ENCODE results near the gene GAP43.

The GAP43 gene

GRCh38 chr3:115648559-115648958, 25.2 kb downstream of the GAP43 start:
- no peaks in the 10 kb centered on the region for H3K9me3 Mint-ChIP-seq
- peaks cover 4% of the 10 kb centered on the region for H3K36me3 Mint-ChIP-seq
- H3K27ac Mint-ChIP-seq, result no peak overlapping the region
- peaks cover 16% of the 10 kb centered on the region for H3K27me3 Mint-ChIP-seq
- H3K4me1 Mint-ChIP-seq, result no peaks in the 10 kb centered on the region
- no peak overlapping the region for H3K4me3 Mint-ChIP-seq

GRCh38 chr3:115651087-115651486, 27.8 kb downstream of the GAP43 start:
- Mint-ChIP-seq H3K9me3 (no peaks in the 10 kb centered on the region), H3K4me1 (no peaks in the 10 kb centered on the region), H3K36me3 (peaks cover 4% of the 10 kb centered on the region), H3K4me3 (no peak overlapping the region), H3K27ac (no peak overlapping the region), H3K27me3 (peaks cover 15% of the 10 kb centered on the region)

GRCh38 chr3:115651599-115651998, 28.3 kb downstream of the GAP43 start:
- no peaks in the 10 kb centered on the region for H3K4me1 Mint-ChIP-seq
- no peaks in the 10 kb centered on the region for H3K9me3 Mint-ChIP-seq
- peaks cover 4% of the 10 kb centered on the region for H3K36me3 Mint-ChIP-seq
- H3K27me3 Mint-ChIP-seq, result peaks cover 13% of the 10 kb centered on the region
- H3K4me3 Mint-ChIP-seq, result no peak overlapping the region
- H3K27ac Mint-ChIP-seq, result no peak overlapping the region

- Mint-ChIP-seq H3K27me3 (peaks cover 10% of the 10 kb centered on the region), H3K4me3 (no peak overlapping the region), H3K36me3 (no peaks in the 10 kb centered on the region), H3K9me3 (no peaks in the 10 kb centered on the region), H3K4me1 (peaks cover 10% of the 10 kb centered on the region), H3K27ac (no peak overlapping the region)
These were observed 29.4 kb downstream of the GAP43 start for GRCh38 chr3:115652738-115653137.

- no peak overlapping the region for H3K4me3 Mint-ChIP-seq
- no peaks in the 10 kb centered on the region for H3K9me3 Mint-ChIP-seq
- no peaks in the 10 kb centered on the region for H3K36me3 Mint-ChIP-seq
- H3K4me1 Mint-ChIP-seq, result peaks cover 30% of the 10 kb centered on the region
- no peak overlapping the region for H3K27ac Mint-ChIP-seq
- peaks cover 5% of the 10 kb centered on the region for H3K27me3 Mint-ChIP-seq
These were observed 32.5 kb downstream of the GAP43 start for GRCh38 chr3:115655761-115656282.

GRCh38 chr3:115657168-115657567, 33.9 kb downstream of the GAP43 start:
- Mint-ChIP-seq H3K9me3 (no peaks in the 10 kb centered on the region), H3K4me3 (peak overlapping the region; percentile 78), H3K27me3 (no peaks in the 10 kb centered on the region), H3K27ac (peak overlapping the region; percentile 57), H3K36me3 (no peaks in the 10 kb centered on the region), H3K4me1 (peaks cover 30% of the 10 kb centered on the region)

GRCh38 chr3:115658032-115658336, 34.7 kb downstream of the GAP43 start:
- Mint-ChIP-seq H3K4me3 (peak overlapping the region; percentile 90), H3K36me3 (no peaks in the 10 kb centered on the region), H3K27ac (peak overlapping the region; percentile 90), H3K27me3 (no peaks in the 10 kb centered on the region), H3K9me3 (no peaks in the 10 kb centered on the region), H3K4me1 (peaks cover 30% of the 10 kb centered on the region)

- Mint-ChIP-seq H3K36me3 (no peaks in the 10 kb centered on the region), H3K27me3 (no peaks in the 10 kb centered on the region), H3K27ac (peak overlapping the region; percentile 90), H3K4me3 (peak overlapping the region; percentile 90), H3K9me3 (no peaks in the 10 kb centered on the region), H3K4me1 (peaks cover 35% of the 10 kb centered on the region)
These were observed 35.2 kb downstream of the GAP43 start for GRCh38 chr3:115658337-115659181.

- Mint-ChIP-seq H3K4me1 (peaks cover 35% of the 10 kb centered on the region), H3K27me3 (no peaks in the 10 kb centered on the region), H3K36me3 (no peaks in the 10 kb centered on the region), H3K4me3 (peak overlapping the region; percentile 90), H3K27ac (no peak overlapping the region), H3K9me3 (no peaks in the 10 kb centered on the region)
These were observed 36.2 kb downstream of the GAP43 start for GRCh38 chr3:115659253-115660220.

- H3K9me3 Mint-ChIP-seq, result no peaks in the 10 kb centered on the region
- H3K4me1 Mint-ChIP-seq, result peaks cover 35% of the 10 kb centered on the region
- H3K4me3 Mint-ChIP-seq, result no peak overlapping the region
- H3K36me3 Mint-ChIP-seq, result no peaks in the 10 kb centered on the region
- no peaks in the 10 kb centered on the region for H3K27me3 Mint-ChIP-seq
- H3K27ac Mint-ChIP-seq, result no peak overlapping the region
These were observed 37.5 kb downstream of the GAP43 start for GRCh38 chr3:115660646-115661337.

GRCh38 chr3:115662356-115662755, 39.0 kb downstream of the GAP43 start:
- Mint-ChIP-seq H3K4me1 (peaks cover 34% of the 10 kb centered on the region), H3K27me3 (no peaks in the 10 kb centered on the region), H3K27ac (no peak overlapping the region), H3K9me3 (no peaks in the 10 kb centered on the region), H3K4me3 (no peak overlapping the region), H3K36me3 (no peaks in the 10 kb centered on the region)

GRCh38 chr3:115663414-115663813, 40.1 kb downstream of the GAP43 start:
- H3K36me3 Mint-ChIP-seq, result no peaks in the 10 kb centered on the region
- H3K27ac Mint-ChIP-seq, result peak overlapping the region; percentile 48
- no peaks in the 10 kb centered on the region for H3K9me3 Mint-ChIP-seq
- H3K4me1 Mint-ChIP-seq, result peaks cover 23% of the 10 kb centered on the region
- no peak overlapping the region for H3K4me3 Mint-ChIP-seq
- H3K27me3 Mint-ChIP-seq, result no peaks in the 10 kb centered on the region

GRCh38 chr3:115666081-115666480, 42.8 kb downstream of the GAP43 start:
- no peak overlapping the region for H3K27ac Mint-ChIP-seq
- H3K27me3 Mint-ChIP-seq, result no peaks in the 10 kb centered on the region
- H3K4me3 Mint-ChIP-seq, result no peak overlapping the region
- peaks cover 9% of the 10 kb centered on the region for H3K4me1 Mint-ChIP-seq
- H3K9me3 Mint-ChIP-seq, result no peaks in the 10 kb centered on the region
- H3K36me3 Mint-ChIP-seq, result no peaks in the 10 kb centered on the region

- peaks cover 9% of the 10 kb centered on the region for H3K4me1 Mint-ChIP-seq
- H3K27ac Mint-ChIP-seq, result no peak overlapping the region
- no peaks in the 10 kb centered on the region for H3K36me3 Mint-ChIP-seq
- H3K27me3 Mint-ChIP-seq, result no peaks in the 10 kb centered on the region
- no peak overlapping the region for H3K4me3 Mint-ChIP-seq
- H3K9me3 Mint-ChIP-seq, result no peaks in the 10 kb centered on the region
These were observed 43.8 kb downstream of the GAP43 start for GRCh38 chr3:115666920-115667737.

- peaks cover 1% of the 10 kb centered on the region for H3K27me3 Mint-ChIP-seq
- no peaks in the 10 kb centered on the region for H3K9me3 Mint-ChIP-seq
- H3K4me3 Mint-ChIP-seq, result no peak overlapping the region
- peaks cover 9% of the 10 kb centered on the region for H3K4me1 Mint-ChIP-seq
- H3K27ac Mint-ChIP-seq, result no peak overlapping the region
- H3K36me3 Mint-ChIP-seq, result no peaks in the 10 kb centered on the region
These were observed 44.4 kb downstream of the GAP43 start for GRCh38 chr3:115667738-115668065.

Data from activated naive CD4-positive, alpha-beta T cell treated with anti-CD3 and anti-CD28 coated beads, Interleukin-2, amount 50 U/mL, for 24 hours (primary cell).